WI38 (cell line): ENCODE data around the gene ENPP1.

Experiments used
- H3K4me3 ChIP-seq: 2 replicates; pipeline ENCODE4 v1.5.1; 2011; ENCODE audit warnings: low read depth, mild to moderate bottlenecking, control low read depth, low read length
- CTCF ChIP-seq: IDR thresholded peaks from 2 replicates; pipeline ENCODE4 v1.5.1; 2012; ENCODE audit warnings: low read depth, mild to moderate bottlenecking, control low read depth, low read length

ENPP1 gene

GRCh38 chr6:131816869-131817268, 9.0 kb downstream of the ENPP1 start:
- no peak for TF ChIP-seq CTCF
- H3K4me3 ChIP-seq, result no peak overlapping the region

- TF ChIP-seq CTCF, result no peak
- H3K4me3 ChIP-seq, result no peak overlapping the region
These were observed 11.8 kb downstream of the ENPP1 start for GRCh38 chr6:131819572-131820124.

- no peak overlapping the region for H3K4me3 ChIP-seq
- TF ChIP-seq CTCF, result no peak
These were observed 13.4 kb downstream of the ENPP1 start for GRCh38 chr6:131821010-131821807.

GRCh38 chr6:131822119-131822518, 14.3 kb downstream of the ENPP1 start:
- TF ChIP-seq CTCF, result no peak
- no peak overlapping the region for H3K4me3 ChIP-seq

- no peak for TF ChIP-seq CTCF
- H3K4me3 ChIP-seq, result no peak overlapping the region
These were observed 15.6 kb downstream of the ENPP1 start for GRCh38 chr6:131823276-131823902.

- TF ChIP-seq CTCF, result no peak
- no peak overlapping the region for H3K4me3 ChIP-seq
These were observed 18.1 kb downstream of the ENPP1 start for GRCh38 chr6:131825946-131826345.

GRCh38 chr6:131828080-131828479, 20.3 kb downstream of the ENPP1 start:
- TF ChIP-seq CTCF, result no peak

More at GRCh38 chr6:131828080-131828479, 20.3 kb downstream of the ENPP1 start:
- no peak overlapping the region for H3K4me3 ChIP-seq
